GM18909 (cell line): ENCODE results near the gene DCAF17.
"Not testable (repeated sequence)": the region's sequence is repeated elsewhere in the genome, so short reads cannot be mapped to it uniquely, and the experiment has no call there.

Experiments used
- ATAC-seq: cut with Tn5 transposase; IDR thresholded peaks from one replicate; pipeline ENCODE4 v1.9.1; 2021; ENCODE audit warnings: mild to moderate bottlenecking; ENCODE audit not compliant: unreplicated experiment, poor library complexity

The DCAF17 gene

DNA sequence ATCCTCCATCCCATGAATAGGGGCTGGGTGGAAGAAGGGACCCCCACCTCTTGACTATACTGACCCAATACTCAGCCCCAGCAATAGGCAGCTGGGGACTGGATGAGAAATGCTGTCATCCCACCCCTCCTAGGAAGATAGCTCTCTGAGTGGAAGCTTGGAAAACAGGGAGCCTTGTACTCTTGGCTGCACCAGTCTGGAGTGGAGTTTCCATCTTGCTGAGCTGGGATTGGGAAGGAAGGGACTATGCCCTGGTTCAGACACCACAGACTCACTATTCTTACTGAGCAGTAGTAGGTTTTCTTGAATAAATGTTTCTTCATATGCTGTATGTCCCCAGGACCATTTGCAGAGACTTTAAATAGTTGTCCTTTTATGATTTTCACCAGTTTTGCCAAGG, 7.4 kb downstream of the DCAF17 start:
- ATAC-seq: no peak

DNA sequence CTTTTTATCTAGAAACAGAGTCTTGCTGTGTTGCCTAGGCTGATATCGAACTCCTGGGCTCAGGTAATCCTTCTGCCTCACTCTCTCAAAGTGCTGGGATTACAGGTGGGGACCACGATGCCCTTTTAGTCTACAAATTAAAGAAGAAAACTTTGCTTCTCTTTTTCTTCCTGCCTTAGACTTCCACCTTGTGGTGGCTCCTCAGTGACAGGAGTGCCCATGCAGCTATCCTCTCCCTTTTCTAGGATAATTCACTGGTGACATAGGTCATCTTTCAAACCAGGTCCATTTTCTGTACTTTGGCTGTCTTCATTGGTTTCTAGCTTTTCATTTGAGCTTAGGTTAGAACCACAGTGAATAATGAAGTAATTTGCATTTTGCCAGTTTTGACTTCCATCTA, 13.6 kb downstream of the DCAF17 start:
- no peak for ATAC-seq

DNA sequence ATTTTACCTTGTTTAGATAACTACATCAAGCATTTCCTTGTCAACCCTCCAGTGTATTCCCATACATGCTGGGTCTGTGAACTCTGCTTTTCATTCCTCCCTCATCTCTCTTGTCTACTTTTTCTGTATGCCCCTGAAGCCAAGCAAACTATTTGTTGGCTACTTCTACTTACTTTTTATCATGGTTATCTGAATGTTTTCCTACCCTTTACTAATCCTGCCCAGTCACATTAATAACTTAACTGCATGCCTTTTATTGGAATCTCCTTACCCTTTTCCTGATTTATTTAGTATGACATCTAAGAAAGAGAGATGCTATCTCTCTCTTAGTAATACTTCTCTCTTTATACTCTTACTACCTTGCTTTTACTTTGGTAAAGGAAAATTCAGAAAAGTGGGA, 17.0 kb downstream of the DCAF17 start:
- ATAC-seq: no peak

DNA sequence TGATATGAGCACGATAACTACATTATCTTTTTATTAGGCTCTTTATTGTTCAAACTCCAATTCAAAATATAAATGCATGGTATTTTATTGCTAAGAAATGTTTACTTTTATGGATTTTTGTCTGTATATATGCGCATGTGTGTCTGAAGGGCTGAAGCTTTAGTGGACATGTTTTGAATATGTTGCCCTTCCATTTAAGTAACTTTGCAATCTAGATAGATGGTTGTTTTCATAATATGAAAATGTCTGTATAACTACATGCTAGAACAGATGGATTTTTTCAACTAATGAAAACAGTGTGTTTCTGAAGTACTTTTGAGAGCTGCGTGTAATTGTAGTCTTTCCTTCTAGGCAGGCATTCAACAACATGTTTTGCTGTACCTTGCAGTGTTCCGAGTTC, 18.7 kb downstream of the DCAF17 start:
- no peak for ATAC-seq

DNA sequence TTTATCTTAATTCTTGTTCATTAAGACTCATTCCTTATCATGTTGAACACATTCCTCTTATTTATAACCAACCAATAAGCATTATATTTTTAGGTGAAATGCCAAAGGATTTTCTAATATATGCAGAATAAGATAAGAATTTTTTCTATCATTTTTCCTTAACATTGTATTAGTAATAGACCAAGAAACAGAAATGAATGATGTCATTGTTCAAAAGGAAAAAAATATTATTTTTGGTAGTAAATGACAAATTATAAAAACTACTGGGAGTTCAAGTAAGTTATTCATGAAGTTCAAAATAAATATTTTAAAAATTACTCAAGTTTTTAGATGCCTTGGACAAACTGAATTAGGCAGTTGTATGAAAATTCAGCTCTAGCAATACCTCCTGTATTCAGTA, 25.5 kb downstream of the DCAF17 start:
- no peak for ATAC-seq

DNA sequence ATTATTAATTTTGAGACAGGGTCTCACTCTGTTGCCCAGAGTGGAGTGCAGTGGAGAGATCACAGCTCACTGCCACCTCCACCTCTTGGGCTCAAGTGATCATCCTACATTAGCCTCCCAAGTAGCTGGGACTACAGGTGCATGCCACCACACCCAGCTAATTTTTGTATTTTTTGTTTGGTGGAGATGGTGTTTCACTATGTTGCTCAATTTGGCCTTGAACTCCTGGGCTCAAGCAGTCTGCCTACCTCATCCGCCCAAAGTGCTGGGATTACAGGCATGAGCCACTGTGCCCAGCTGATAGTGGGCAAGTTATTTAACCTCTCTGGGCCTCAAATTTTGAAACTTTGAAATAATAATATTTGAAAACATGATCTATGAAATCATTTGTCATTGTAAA, 26.5 kb downstream of the DCAF17 start:
- no peak for ATAC-seq

DNA sequence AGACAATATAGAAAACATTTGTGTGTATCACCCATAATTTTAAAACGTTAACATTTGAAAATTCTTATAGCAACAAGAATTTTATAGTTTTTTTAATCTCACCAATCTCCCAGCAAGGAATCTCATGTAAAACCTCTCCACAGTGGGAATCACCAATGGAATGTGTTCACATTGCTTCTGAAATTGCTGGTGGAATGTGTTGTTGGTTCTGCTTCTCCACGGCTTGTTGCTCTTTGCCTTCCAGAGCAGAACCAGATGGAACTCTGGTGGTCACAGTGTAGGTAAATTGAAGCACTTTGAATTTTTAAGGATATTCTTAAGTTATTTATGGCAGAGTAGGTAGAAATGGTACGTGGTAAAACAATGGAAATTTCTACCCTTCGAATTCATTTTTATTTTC, 35.1 kb downstream of the DCAF17 start:
- no peak for ATAC-seq

DNA sequence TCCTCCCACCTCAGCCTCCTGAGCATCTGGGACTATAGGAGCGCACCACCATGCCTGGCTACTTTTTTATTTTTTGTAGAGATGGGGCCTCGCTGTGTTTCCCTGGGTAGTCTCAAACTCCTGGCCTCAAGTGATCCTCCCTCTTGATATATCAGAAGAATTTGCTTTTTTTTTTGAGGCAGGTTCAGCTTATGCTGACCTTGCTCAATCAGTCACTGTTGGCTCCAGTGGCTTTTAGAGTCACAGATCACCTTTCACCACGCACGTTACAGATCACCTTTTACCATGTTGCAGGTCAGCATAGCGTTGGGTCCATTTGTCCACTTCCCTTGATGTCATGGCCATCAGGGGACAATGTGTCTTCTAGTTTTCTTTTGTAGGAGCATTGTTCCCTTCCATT, 36.1 kb downstream of the DCAF17 start:
- no peak for ATAC-seq

DNA sequence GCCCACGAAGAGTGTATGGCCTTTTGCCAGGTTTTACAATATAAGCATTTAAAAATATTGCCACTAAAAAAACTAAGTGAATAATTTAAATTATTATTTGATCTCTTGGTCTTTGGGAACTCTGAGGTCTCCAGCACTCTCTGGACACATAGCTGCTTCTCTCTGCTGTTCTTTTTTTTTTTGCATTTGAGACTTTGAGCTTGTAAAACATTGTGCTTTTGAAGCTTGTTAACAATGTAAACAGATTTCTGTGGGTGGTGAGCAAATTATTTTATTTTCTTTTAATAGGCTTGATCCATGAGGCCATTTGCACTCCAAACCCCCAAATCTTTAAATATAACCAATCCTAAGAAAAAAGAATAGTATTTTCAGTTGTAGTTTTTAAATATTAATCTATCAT, 42.0 kb downstream of the DCAF17 start:
- no peak for ATAC-seq

DNA sequence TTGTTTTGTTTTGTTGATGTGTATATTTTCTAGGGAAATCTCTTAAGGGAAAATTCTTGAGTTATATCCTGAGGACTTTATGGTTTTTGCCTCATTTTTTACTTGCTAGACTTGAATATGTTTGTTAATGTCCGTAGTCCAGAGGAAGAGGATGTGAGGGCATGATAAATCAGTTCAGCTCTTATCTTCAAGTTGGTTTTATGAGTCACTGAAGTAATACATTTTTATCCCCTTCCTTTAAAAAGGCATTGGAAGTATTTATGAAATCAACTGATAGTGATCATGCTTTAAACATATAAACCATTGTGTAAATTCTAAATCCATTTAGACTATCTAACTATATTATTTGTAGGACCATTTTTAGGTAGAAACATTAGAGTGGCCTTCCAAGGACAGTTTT, 44.3 kb downstream of the DCAF17 start:
- ATAC-seq: no peak

DNA sequence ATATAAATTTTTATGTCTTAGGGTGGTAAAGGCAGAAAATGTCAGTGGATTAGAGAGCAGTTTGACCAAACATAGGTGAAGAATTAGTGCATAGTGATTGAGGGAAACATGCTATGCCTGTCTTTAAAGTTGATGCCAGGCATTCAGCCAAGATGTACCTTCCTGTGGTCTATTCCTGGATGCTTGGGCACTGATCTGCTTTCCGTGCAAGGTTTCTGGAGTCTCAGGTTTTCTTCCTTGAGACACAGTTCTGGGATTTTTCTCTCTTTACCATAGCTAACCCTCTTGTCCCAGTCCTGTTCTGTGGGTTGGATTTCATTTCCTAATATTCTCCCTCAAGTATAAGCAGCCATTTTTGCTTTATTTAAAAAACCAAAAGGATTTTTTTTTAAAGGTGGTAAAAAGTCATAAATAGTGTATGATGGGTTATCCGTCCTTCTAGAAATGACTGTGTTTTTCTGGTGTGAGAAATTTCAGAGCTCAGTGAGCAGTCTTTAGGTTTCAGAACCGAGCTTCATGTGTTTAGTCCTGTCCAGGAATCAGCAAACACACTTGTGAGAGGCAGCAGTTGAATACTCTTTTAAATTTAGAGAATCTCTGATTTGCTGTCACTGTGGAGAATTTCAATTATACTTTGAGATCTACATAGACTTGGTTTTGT, 45.3 kb downstream of the DCAF17 start:
- no peak for ATAC-seq

DNA sequence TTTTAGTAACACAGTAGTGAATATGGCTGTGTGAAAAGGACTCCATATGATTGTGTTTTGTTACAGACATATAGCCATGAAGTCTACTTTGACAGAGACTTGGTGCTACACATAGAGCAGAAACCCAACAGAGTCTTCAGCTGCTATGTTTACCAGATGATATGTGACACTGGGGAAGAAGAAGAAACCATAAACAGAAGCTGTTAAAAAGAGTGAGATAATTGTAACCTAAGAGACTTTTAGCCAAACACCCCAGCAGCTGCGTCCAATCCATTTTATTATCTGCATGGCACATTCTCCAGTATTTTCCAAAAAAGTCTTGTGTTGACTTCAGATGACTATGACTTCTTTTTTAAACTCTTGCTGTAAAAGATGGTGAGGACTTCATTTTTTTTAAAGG, 46.9 kb downstream of the DCAF17 start:
- ATAC-seq: no peak

DNA sequence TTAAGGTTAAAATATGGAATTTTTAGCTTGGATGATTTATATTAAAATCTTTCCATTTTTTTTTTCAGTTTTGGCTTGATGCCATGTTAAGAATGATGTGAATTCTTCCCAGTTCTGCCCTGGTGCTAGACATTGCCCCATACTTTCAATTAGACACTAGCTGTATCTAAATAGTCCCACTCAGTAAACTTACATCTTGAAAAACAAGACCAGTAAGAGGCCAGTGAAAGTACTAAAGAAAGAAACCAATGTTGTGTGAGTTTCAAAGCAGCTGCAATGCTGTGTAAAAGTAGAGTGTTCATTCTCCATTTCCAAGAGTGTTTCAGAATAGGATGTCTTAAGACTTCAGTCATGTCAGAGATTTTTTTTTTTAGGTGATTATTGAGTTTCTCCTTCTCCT, 48.3 kb downstream of the DCAF17 start:
- no peak for ATAC-seq

DNA sequence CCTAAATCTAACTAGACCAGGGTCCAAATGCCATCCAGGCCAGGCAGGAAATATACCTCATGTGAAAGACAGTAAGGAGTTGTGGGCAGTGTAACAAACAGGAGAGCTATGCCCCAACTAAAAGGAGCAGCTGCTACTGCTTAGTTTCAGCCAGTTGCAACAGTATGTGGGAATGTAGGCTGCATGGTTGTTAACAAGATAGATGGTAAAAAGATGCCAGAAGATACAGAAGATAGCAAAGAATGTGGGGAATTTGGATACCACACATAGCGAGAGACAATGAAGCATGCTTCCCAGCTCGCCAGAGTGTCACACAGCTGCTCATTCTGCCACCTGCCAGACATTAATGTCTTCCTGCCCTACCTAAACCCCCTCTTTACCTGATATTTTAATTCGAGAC, 48.9 kb downstream of the DCAF17 start:
- no peak for ATAC-seq

DNA sequence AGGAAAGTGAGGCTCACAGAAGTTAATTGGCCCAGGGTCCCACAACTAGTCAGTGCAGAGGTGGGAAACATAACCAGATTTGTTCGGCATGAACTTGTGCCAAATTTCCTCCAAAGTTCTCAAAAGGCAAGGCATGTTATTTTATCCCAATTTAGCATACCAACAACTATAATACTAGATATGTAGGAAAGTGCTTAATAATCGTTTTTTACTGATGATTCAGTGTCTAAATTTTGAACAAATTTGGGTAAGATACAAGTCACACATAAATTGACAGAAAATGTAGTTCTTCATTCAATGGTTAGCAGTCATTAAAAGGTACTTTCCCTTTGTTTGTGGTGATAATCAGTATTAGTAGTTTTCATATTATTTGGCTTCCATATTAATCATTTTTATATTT, 49.8 kb downstream of the DCAF17 start:
- ATAC-seq: no peak

DNA sequence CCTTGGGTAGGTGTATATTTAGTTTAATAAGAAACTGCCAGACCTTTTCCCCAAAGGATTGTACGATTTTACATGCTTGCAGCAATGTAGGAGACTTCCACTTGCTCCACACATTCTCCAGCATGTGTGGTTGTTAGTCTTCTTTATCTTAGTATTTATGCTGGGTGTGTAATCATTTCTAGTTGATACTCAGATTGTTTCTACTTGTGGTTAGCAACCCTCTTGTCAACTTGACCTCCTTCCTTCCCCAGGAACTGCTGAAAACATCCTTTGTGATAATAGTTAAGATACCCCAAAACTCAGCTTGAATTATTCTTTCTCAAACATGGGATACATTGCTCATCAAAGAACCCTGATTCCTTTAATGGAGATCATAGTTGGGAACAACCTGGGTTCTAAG, 51.1 kb downstream of the DCAF17 start:
- ATAC-seq: no peak

DNA sequence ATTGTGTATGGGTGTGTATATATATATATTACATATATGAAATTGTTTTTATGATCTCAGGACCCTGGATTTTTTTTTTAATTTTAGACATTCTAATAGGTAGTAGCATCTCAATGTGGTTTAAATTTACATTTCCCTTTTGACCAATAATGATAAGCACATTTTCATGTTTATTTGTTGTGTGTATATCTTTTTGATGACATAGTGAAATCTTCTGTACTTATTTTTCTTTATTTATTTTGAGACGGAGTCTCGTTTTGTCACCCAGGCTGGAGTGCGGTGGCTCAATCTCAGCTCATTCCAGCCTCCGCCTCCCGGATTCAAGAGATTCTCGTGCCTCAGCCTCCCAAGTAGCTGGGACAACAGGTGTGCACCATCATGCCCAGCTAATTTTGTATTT, 53.2 kb downstream of the DCAF17 start:
- ATAC-seq: no peak

DNA sequence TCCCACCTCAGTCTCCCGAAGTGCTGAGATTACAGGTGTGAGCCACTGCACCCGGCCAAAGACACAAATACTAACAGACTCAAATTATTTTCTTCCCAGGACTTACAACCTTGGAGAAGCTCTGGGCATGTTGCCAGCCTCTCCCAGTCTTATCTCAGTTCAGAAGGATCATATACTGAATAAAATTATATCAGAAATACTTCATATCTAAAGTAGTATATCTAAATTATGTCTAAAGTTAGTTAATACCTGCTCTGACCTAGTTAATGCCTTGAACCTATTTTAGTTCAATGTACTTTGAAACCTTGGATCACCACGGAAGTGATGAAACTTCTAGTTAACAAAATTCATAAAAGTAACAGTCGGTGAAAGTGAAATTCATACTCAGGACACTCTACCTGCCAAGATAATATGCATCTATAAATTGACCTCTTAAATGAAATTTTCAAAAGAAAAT, 53.8 kb downstream of the DCAF17 start:
- ATAC-seq: no peak

DNA sequence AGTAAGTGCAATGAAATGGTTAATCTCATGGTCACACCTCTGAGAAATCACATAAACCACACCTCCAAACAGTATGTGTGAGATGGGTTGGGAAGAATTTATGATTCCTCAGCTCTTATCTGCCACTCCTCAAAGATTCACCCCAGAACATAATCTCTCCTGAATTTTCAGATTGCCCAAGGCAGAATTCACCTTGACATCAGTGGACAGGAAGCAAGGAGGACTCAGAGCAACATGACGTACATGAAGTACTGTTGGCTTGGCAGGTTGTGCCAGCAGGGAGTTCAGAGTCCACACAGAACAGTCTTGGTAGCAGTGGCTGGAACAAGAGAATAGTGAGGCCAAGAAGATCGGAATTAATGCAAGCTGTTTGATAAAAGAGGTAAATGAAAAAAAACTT, 56.6 kb downstream of the DCAF17 start:
- ATAC-seq: no peak

DNA sequence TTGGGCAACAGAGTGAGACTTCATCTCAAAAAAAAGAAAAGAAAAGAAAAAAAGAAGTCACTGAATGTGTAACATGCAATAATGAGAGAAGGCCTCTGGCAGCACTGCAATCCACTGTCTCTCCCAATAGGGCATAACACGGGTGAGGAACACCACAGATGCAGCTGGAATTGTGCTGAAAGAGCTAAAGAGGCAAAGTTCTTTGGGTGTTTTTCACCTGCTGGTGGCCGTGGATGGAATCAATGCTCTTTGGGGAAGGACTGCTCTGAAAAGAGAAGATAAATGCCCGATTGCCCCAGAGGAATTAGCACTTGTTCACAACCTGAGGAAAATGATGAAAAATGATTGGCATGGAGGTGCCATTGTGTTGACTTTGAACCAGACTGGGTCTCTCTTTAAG, 57.3 kb downstream of the DCAF17 start:
- no peak for ATAC-seq

DNA sequence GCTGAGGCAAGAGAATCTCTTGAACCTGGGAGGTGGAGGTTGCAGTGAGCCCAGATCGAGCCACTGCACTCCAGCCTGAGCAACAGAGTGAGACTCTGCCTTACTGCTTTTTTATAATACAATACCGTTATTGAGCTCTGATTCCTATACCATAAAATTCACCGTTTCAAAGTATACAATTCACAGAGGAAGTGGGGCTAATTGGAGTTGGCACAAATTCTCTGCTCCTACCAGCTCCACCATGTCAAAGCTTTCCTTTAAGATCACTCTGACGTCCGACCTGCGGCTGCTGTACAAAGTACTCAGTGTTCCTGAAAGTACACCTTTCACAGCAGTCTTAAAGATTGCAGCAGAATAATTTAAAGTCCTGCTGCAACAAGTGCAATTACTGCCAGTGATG, 58.6 kb downstream of the DCAF17 start:
- no peak for ATAC-seq

DNA sequence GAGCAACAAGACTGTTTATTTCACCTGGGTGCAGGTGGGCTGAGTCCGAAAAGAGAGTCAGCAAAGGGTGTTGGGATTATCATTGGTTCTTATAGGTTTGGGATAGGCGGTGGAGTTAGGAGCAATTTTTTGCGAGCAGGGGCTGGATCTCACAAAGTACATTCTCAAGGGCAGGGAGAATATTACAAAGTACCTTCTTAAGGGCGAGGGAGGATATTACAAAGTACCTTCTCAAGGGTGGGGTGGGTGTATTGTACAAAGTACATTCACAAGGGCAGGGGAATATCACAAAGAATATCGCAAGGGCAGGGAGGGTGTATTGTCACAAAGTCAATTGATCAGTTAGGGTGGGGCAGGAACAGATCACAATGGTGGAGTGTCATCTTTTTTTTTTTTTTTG, 63.6 kb downstream of the DCAF17 start:
- not testable (repeated sequence) for ATAC-seq

DNA sequence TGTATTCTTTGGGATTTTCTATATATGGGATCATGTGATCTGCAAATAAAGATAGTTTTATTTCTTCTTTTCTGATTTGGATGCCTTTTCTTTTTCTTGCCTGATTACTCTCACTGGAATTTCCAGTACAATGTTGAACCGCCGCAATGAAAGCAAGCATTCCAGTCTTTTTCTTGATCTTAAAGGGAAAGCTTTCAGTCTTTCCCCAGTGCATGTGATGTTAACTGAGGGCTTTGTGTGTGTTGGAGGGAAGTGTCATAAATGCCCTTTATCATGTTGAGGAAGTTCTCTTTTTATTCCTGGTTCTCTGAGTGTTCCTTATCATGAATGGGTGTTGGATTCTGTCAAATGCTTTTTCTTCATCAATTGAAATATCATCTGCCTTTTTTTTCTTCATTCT, 71.3 kb downstream of the DCAF17 start:
- ATAC-seq: no peak
